Neuron (in vitro differentiated cells): Measurements from ENCODE around the gene HAP1.
A peak's percentile ranks its signal among the peaks of the same experiment; 100 is the strongest.
"Not testable (repeated sequence)": the region's sequence is repeated elsewhere in the genome, so short reads cannot be mapped to it uniquely, and the experiment has no call there.

Source experiments
- H2AFZ ChIP-seq: one replicate; pipeline ENCODE4 v1.6.1; 2013; ENCODE audit warnings: low read depth, mild to moderate bottlenecking, inconsistent platforms, low read length, moderate library complexity
- H3K27me3 ChIP-seq: one replicate; pipeline ENCODE4 v1.6.1; 2013; ENCODE audit warnings: low read length; ENCODE audit not compliant: insufficient read depth
- H3K36me3 ChIP-seq: one replicate; pipeline ENCODE4 v1.6.1; 2013; ENCODE audit warnings: low read length; ENCODE audit not compliant: insufficient read depth
- H3K4me1 ChIP-seq: one replicate; pipeline ENCODE4 v1.6.1; 2013; ENCODE audit warnings: low read length; ENCODE audit not compliant: insufficient read depth
- H3K4me3 ChIP-seq: 2 replicates; pipeline ENCODE4 v1.5.1; 2013; ENCODE audit warnings: mild to moderate bottlenecking, low read length, moderate library complexity
- H3K9me3 ChIP-seq: one replicate; pipeline ENCODE4 v1.6.1; 2013; ENCODE audit warnings: low read length

Gene HAP1

DNA sequence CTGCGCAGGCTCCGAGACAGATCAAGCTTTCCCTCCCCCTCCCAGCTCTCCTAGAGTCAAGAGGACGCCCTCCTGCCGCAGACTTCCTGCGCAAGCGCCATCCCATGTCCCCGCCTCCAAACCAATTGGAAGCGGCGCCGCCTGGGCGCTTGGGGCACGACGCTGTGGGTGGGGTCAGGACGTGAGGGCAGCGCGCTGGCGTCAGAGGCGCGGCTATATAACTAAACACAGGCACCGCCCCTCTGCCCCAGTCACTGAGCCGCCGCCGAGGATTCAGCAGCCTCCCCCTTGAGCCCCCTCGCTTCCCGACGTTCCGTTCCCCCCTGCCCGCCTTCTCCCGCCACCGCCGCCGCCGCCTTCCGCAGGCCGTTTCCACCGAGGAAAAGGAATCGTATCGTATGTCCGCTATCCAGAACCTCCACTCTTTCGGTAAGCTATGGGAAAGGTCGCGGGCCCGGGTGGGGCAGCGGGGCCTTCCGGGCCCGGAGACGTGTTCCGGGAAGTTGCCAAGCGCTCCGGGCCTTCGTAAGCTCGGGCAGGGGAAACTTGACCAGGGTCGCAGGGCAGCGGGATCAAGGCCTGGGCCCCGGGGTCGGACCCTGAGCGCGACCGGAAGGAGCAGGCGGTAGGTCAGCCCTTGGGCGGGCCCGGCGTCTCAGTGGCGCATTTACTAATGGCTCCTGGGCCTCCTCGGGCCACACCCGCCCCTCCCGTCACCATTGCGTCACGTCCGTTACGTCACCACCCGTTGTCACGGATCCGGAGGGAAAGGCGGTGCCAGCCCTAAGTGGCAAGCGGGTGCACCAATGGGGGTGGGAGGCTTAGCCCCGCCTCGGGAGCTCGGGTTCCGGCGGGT, 45.6 kb downstream of the HAP1 start, which contains the start of gene EIF1:
Gene EIF1, plus strand, starts transcription at position 245 of the 856 bp plus-strand sequence. Its CDS starts 154 bp downstream, at position 399.
- Histone ChIP-seq H3K36me3 (peaks cover 40% of the 10 kb centered on the region), H3K4me1 (peaks cover 23% of the 10 kb centered on the region), H3K27me3 (no peaks in the 10 kb centered on the region), H2AFZ (peak within 1 kb of the TSS; percentile 84), H3K4me3 (peak within 1 kb of the TSS; percentile 78), H3K9me3 (no peaks in the 10 kb centered on the region)

GRCh38 chr17:41687828-41688640, 46.4 kb downstream of the HAP1 start:
- H3K4me1 ChIP-seq = peaks cover 31% of the 10 kb centered on the region
- H3K4me3 ChIP-seq = peak overlapping the region; percentile 72
- peak overlapping the region; percentile 84 for H2AFZ ChIP-seq
- H3K9me3 ChIP-seq = no peaks in the 10 kb centered on the region
- H3K27me3 ChIP-seq = no peaks in the 10 kb centered on the region
- H3K36me3 ChIP-seq = peaks cover 36% of the 10 kb centered on the region

- H3K9me3 ChIP-seq = no peaks in the 10 kb centered on the region
- no peaks in the 10 kb centered on the region for H3K27me3 ChIP-seq
Measured at GRCh38 chr17:41686281-41686680, 48.2 kb downstream of the HAP1 start.

GRCh38 chr17:41685753-41686152, 48.7 kb downstream of the HAP1 start:
- Histone ChIP-seq H3K4me1 (peaks cover 27% of the 10 kb centered on the region), H3K36me3 (peaks cover 13% of the 10 kb centered on the region)
- not testable (repeated sequence) for H2AFZ ChIP-seq, H3K9me3 ChIP-seq, H3K4me3 ChIP-seq, H3K27me3 ChIP-seq

More at GRCh38 chr17:41686281-41686680, 48.2 kb downstream of the HAP1 start:
- Histone ChIP-seq H2AFZ (no peak overlapping the region), H3K4me3 (no peak overlapping the region), H3K36me3 (peaks cover 19% of the 10 kb centered on the region), H3K4me1 (peaks cover 31% of the 10 kb centered on the region)

DNA sequence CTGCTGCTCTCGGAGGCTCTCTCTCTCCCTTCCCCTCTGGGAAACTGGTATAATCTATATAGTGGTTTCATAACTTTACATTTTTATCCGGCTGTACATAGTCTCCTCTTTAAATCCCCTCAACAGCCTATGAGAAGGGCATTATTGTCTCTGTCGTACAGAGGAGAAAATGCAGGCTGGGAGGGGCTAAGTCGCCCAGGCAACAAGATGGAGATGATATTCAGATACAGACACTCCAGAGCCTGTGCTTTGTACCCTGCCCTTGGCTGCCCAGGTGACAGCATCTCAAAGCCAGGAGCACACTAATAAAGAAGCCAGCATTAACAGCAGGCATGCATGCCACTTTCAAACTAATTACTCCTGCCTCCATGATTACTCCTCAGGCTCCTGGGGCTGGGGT, 50.4 kb downstream of the HAP1 start:
- no peaks in the 10 kb centered on the region for H3K36me3 ChIP-seq
- H2AFZ ChIP-seq = no peak overlapping the region
- H3K4me1 ChIP-seq = peaks cover 18% of the 10 kb centered on the region
- H3K4me3 ChIP-seq = no peak overlapping the region
- H3K27me3 ChIP-seq = no peaks in the 10 kb centered on the region
- no peaks in the 10 kb centered on the region for H3K9me3 ChIP-seq

GRCh38 chr17:41683441-41684007, 50.9 kb downstream of the HAP1 start:
- Histone ChIP-seq H3K4me1 (peaks cover 18% of the 10 kb centered on the region), H3K4me3 (no peak overlapping the region), H2AFZ (no peak overlapping the region), H3K36me3 (no peaks in the 10 kb centered on the region), H3K27me3 (no peaks in the 10 kb centered on the region), H3K9me3 (no peaks in the 10 kb centered on the region)

GRCh38 chr17:41682631-41683030, 51.8 kb downstream of the HAP1 start:
- Histone ChIP-seq H3K4me1 (peaks cover 14% of the 10 kb centered on the region), H3K9me3 (no peaks in the 10 kb centered on the region), H2AFZ (no peak overlapping the region), H3K36me3 (no peaks in the 10 kb centered on the region), H3K4me3 (no peak overlapping the region), H3K27me3 (no peaks in the 10 kb centered on the region)

DNA sequence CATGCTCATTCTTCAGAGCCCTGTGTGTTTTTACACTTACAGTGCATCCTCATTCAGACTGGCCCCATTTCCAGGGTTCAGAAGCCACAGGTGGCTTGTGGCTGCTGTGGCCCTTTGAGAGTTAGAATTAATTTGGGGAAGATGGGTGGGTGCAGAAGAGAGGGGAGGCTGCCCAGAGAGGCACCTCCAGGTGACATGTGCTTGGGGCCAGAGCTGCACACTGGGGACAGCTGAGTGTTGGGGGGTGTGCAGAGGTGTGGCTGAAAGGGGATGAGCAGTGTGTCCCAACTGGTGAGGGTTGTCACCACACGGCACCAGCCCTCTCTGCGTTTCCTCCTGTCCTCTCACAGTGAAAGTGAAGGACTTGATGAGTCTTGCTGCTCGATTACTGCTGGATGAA, 52.7 kb downstream of the HAP1 start:
- Histone ChIP-seq H3K4me3 (no peak overlapping the region), H3K36me3 (no peaks in the 10 kb centered on the region), H3K4me1 (peaks cover 14% of the 10 kb centered on the region), H2AFZ (no peak overlapping the region), H3K27me3 (no peaks in the 10 kb centered on the region), H3K9me3 (no peaks in the 10 kb centered on the region)

DNA sequence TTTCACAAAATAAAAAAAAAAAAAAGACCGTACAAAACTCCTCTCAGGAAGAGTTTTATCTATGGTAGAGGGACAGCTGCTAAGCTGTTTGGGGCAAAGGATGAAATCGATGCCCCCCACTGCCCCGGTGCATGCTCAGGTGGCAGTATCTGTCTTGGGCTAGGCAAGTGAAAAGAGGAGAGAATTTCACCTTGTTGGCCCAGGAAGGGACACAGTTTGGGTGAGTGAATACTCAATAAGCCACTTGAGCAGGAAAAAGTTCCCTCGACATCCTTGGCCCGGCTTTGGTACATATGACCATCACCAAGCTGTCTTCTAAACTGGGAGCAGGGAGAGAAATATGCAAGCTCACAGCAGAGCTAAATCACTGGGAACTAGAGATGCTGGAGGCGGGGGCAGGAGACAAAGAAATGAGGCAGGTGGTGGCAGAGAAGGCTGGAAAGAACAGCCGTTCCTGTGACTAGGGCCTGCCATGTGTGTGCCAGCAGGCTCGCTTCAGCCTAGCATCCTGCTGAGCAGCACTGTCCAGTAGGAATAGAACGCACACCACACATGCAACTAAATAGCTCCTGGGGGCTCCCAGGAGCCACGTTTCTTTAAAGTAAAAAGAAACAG, 53.9 kb downstream of the HAP1 start:
- Histone ChIP-seq H2AFZ (no peak overlapping the region), H3K36me3 (no peaks in the 10 kb centered on the region), H3K27me3 (no peaks in the 10 kb centered on the region), H3K4me3 (no peak overlapping the region), H3K4me1 (peaks cover 14% of the 10 kb centered on the region), H3K9me3 (no peaks in the 10 kb centered on the region)

GRCh38 chr17:41679740-41680425, 54.6 kb downstream of the HAP1 start:
- Histone ChIP-seq H3K4me3 (no peak overlapping the region), H3K4me1 (peaks cover 14% of the 10 kb centered on the region), H3K27me3 (no peaks in the 10 kb centered on the region), H2AFZ (no peak overlapping the region), H3K36me3 (no peaks in the 10 kb centered on the region), H3K9me3 (no peaks in the 10 kb centered on the region)

- no peaks in the 10 kb centered on the region for H3K9me3 ChIP-seq
- H2AFZ ChIP-seq = no peak overlapping the region
- H3K36me3 ChIP-seq = no peaks in the 10 kb centered on the region
- peaks cover 10% of the 10 kb centered on the region for H3K4me1 ChIP-seq
- no peak overlapping the region for H3K4me3 ChIP-seq
- no peaks in the 10 kb centered on the region for H3K27me3 ChIP-seq
Measured at GRCh38 chr17:41678907-41679739, 55.3 kb downstream of the HAP1 start.
